ENCODE data around the gene CEACAM18. TPM values are rescaled to one million over a fixed set of nuclear protein-coding genes. Genes with fewer than 3 reads are reported as not detected.
A peak's percentile ranks its signal among the peaks of the same experiment; 100 is the strongest.

CEACAM18 gene
- total RNA-seq, 1 donor from 2014 or later: not detected

GRCh38 chr19:51477344-51477743 lies 995 bp upstream of the CEACAM18 start:
- intact Hi-C loops (cut with DNase I): loop anchor here (10.0 kb wide), 1 partner anchor 297 kb away; no protein-coding TSS in a partner anchor
- no peak for DNase-seq (ENCODE audit: low spot score in 2 of 2)
- H3K36me3 ChIP-seq: no peaks in the 10 kb centered on the region
- no peaks in the 10 kb centered on the region for H3K9me3 ChIP-seq
- H3K4me3 ChIP-seq: no peak overlapping the region
- no peaks in the 10 kb centered on the region for H3K4me1 ChIP-seq
- H3K27me3 ChIP-seq: no peaks in the 10 kb centered on the region
- H3K27ac ChIP-seq: no peak overlapping the region
- TF ChIP-seq, protein P1, sequence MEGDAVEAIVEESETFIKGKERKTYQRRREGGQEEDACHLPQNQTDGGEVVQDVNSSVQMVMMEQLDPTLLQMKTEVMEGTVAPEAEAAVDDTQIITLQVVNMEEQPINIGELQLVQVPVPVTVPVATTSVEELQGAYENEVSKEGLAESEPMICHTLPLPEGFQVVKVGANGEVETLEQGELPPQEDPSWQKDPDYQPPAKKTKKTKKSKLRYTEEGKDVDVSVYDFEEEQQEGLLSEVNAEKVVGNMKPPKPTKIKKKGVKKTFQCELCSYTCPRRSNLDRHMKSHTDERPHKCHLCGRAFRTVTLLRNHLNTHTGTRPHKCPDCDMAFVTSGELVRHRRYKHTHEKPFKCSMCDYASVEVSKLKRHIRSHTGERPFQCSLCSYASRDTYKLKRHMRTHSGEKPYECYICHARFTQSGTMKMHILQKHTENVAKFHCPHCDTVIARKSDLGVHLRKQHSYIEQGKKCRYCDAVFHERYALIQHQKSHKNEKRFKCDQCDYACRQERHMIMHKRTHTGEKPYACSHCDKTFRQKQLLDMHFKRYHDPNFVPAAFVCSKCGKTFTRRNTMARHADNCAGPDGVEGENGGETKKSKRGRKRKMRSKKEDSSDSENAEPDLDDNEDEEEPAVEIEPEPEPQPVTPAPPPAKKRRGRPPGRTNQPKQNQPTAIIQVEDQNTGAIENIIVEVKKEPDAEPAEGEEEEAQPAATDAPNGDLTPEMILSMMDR (IDR thresholded peaks at IDR 0.05): no peak

GRCh38 chr19:51479531-51480331 lies 1.4 kb downstream of the CEACAM18 start:
- TF ChIP-seq, protein P1 (IDR thresholded peaks at IDR 0.05): no peak
- intact Hi-C loops (cut with DNase I): loop anchor here (10.0 kb wide), 1 partner anchor 295 kb away; no protein-coding TSS in a partner anchor
- Histone ChIP-seq H3K4me3 (no peak overlapping the region), H3K4me1 (no peaks in the 10 kb centered on the region), H3K27me3 (no peaks in the 10 kb centered on the region), H3K36me3 (no peaks in the 10 kb centered on the region), H3K9me3 (no peaks in the 10 kb centered on the region), H3K27ac (no peak overlapping the region)
- DNase-seq (ENCODE audit: low spot score in 2 of 2): peak in 1 of 2 donors; percentile 21

DNA sequence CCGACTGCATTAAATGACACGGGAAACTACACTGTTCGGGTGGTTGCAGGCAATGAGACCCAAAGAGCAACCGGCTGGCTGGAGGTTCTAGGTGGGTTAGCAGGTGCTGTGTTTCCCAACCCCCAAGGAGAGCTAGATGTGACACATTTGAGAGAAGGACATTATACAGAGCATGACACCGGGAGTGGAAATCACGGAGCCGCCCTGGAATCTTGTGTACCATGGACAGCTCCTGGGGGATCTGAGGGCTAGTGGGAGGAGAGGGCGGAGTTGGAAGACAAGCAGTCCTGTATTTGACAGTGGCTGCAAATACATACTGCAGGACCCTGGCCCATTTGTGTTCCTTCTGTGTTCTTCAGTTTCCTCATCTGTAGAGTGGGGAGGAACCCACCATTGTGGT lies 2.3 kb downstream of the CEACAM18 start:
- Histone ChIP-seq H3K27ac (no peak overlapping the region), H3K4me3 (no peak overlapping the region), H3K9me3 (no peaks in the 10 kb centered on the region), H3K4me1 (no peaks in the 10 kb centered on the region), H3K36me3 (no peaks in the 10 kb centered on the region), H3K27me3 (no peaks in the 10 kb centered on the region)
- no peak for DNase-seq (ENCODE audit: low spot score in 2 of 2)
- TF ChIP-seq, protein P1 (IDR thresholded peaks at IDR 0.05): no peak
- intact Hi-C loops (cut with DNase I): no loop called here

DNA sequence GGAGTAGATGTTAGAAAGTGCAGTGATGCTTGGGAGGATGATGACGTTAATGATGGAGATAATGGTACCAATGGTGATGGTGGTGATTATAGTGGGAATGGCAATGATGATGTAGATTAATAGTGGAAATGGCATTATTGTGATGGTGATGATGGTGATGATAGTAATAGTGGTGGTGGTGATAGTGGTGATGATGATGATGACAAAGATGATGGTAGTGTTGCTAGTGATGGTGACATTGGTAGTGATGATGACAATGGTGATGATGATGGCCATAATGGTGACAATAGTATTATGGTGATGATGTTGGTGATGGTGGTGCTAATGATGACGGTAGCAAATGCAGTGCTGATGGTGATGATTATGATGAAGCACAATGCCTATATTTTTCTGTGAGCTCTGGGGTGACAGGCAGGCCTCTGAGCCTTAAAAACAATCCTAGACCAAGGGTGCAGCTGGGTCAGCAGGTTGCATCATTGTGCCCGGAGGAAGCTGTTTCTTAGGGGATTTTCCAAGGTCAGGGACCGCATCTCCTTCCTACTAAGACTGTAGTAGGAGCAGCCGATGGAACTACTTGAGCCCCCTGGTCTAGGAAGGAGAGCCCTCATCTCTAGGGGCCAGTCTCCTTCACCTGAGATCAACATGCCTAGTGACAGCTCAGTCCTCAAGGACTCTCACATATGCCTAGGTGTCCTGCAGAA lies 7.8 kb downstream of the CEACAM18 start:
- Histone ChIP-seq H3K4me1 (no peaks in the 10 kb centered on the region), H3K27ac (no peak overlapping the region), H3K36me3 (no peaks in the 10 kb centered on the region), H3K4me3 (no peak overlapping the region), H3K27me3 (no peaks in the 10 kb centered on the region), H3K9me3 (no peaks in the 10 kb centered on the region)
- TF ChIP-seq, protein P1 (IDR thresholded peaks at IDR 0.05): no peak
- intact Hi-C loops (cut with DNase I): no loop called here
- no peak for DNase-seq (ENCODE audit: low spot score in 2 of 2)

- Histone ChIP-seq H3K36me3 (no peaks in the 10 kb centered on the region), H3K27me3 (no peaks in the 10 kb centered on the region), H3K27ac (no peak overlapping the region), H3K4me1 (no peaks in the 10 kb centered on the region), H3K9me3 (no peaks in the 10 kb centered on the region), H3K4me3 (no peak overlapping the region)
- TF ChIP-seq, protein P1 (IDR thresholded peaks at IDR 0.05): no peak
- DNase-seq (ENCODE audit: low spot score in 2 of 2): no peak
- intact Hi-C loops (cut with DNase I): no loop called here
These were observed 10.2 kb downstream of the CEACAM18 start for GRCh38 chr19:51488491-51488890.

All from ascending aorta (tissue), 2 donors.